DOHH2 (cell line): ENCODE measurements around the gene BCAR3.

Source experiments
- EZH2phosphoT487 ChIP-seq: fragments of 200-600 bp; sonication (generic); IDR thresholded peaks from 2 replicates; pipeline ENCODE4 v1.6.1; 2017; ENCODE audit warnings: borderline replicate concordance, mild to moderate bottlenecking, antibody characterized with exemption, low read length, moderate library complexity, mixed read lengths
- TF ChIP-seq, protein P1 (sequence below): fragments of 200-600 bp; sonication (generic); IDR thresholded peaks from one replicate; pipeline ENCODE4 v1.5.1; 2014; ENCODE audit warnings: antibody characterized with exemption, mild to moderate bottlenecking, low read depth, low read length; ENCODE audit not compliant: poor library complexity, severe bottlenecking

DNA sequence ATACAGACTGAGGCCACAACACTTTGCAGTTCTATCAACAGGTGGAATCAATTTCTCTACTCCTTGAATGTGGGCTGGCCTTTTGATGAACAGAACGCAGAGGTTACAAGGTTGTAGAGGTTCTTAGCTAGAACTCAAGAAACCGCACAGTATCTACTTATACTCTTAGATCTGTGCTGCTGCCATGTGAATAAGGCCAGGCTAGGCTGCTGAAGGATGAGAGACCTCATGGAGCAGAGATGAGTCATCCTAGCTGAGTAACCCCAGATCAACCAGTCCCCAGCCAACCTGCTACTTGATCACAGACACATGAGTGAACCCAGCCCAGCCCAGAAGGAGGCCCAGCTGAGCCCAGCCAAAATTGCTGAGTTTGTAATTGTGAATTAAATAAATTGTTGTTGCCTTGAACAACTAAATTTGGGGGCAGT is 35.3 kb upstream of the BCAR3 start:
- TF ChIP-seq, protein P1, sequence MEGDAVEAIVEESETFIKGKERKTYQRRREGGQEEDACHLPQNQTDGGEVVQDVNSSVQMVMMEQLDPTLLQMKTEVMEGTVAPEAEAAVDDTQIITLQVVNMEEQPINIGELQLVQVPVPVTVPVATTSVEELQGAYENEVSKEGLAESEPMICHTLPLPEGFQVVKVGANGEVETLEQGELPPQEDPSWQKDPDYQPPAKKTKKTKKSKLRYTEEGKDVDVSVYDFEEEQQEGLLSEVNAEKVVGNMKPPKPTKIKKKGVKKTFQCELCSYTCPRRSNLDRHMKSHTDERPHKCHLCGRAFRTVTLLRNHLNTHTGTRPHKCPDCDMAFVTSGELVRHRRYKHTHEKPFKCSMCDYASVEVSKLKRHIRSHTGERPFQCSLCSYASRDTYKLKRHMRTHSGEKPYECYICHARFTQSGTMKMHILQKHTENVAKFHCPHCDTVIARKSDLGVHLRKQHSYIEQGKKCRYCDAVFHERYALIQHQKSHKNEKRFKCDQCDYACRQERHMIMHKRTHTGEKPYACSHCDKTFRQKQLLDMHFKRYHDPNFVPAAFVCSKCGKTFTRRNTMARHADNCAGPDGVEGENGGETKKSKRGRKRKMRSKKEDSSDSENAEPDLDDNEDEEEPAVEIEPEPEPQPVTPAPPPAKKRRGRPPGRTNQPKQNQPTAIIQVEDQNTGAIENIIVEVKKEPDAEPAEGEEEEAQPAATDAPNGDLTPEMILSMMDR, result no peak
- no peak for TF ChIP-seq EZH2phosphoT487
